Neural progenitor cell (in vitro differentiated cells): ENCODE results near the gene NF1.

Experiments
- CTCF ChIP-seq: fragments of 200-600 bp; sonication (generic); IDR thresholded peaks from 2 replicates; pipeline ENCODE4 v1.5.1; 2017; ENCODE audit warnings: antibody characterized with exemption, mild to moderate bottlenecking
- EZH2 ChIP-seq: fragments of 200-600 bp; sonication (generic); IDR thresholded peaks from 2 replicates; pipeline ENCODE4 v1.6.1; 2017; ENCODE audit warnings: antibody characterized with exemption, mild to moderate bottlenecking, moderate library complexity

- TF ChIP-seq EZH2 (no peak), CTCF (no peak)
Measured at GRCh38 chr17:31357091-31357490, 262.3 kb downstream of the NF1 start.
